Measurements from ENCODE around the gene CD48.
"Not testable (repeated sequence)": the region's sequence is repeated elsewhere in the genome, so short reads cannot be mapped to it uniquely, and the experiment has no call there.

Gene CD48

DNA sequence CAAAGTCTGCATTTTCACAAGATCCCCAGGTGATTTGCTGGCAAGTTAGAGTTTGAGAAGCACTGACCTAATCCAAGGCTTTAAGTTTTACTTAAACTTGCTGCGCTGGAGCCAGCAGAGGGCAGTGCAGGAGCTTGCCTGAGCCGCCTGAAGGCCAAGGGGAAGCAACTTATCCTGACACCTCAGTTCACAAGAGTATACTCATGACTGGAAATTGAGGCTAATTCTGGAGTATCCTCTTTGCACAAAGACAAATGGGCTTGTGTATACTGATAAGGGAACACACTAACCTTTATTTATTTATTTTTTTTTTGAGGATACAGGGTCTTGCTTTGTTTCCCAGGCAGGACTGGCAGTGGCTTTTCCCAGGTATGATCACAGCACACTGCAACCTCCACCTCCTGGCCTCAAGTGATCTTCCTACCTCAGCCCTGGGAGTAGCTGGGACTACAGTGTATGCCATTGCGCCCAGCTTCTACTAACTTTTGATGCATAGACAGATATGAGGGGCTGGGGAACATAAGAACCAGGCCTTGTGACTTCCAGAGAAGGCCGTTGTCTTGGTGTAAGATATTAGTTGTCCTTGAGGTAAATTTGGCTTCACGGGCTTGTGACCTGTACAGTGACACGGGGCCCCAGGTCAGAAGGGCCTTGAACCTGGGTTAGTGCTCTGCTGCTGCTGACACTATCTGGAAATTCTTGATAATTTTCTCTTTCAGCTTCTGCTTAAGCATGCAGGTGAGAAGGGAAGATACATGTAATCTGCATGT is 35.8 kb downstream of the CD48 start:
- DNase-seq: peak; percentile 82

DNA sequence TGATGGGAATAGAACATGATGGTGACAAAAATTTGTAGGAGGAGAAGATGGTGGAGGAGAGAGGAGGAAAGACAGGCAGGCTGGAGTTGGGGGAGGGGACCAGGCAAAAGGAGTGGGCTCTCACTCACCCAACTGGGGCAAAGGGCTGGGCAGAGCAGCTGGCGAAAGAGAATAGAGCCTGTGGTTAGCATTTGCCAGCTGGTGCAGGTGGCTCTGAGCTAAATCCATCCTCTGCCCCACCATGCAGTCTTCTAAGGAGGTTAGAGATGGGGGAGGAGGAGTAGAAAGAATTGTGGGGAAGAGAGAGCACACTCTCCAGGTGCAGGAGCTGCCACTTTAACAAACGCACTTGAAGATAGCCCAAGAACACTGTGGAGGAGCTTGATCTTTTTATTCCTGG is 37.2 kb downstream of the CD48 start:
- DNase-seq: no peak

DNA sequence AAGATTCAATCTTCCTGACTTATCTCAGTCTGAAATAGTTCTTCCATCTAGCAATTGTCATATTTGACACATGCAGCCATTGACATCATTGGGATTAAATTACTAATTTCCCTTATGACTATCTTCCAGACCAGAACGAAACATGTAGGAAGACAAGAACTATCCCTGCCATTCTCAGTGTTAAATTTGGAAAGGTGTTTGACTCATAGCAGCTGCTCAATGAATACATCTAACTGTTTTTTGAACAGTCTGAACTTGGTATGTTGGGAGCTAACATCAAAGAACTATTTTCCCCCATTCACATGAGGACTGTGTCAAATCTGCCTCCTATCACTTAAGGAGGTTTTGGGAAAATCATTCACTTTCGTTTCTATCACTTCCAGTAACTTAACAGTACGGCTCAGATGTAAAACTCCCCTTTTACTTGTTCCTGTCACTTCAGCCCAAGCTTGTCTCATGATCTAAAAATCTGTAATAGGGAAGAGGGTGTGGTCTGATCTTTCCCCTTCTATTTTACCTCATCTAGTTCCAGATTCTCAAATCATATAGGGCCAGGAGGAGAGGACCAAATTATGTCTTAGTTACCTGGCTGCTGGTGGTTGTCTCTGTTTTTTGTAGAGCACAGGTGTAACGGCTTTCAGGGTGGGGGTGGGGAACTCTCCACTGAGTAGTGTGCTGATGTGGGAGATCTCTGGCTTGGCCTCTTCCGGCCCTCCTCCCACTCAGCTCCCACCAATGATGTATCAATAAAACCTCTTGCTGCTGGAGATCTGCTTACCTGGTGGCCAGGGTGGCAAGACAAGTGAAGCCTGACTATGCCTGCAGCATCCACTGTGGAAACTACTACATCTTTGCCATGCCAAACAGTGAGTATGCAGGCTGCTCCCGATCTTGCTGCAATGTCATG is 38.6 kb downstream of the CD48 start:
- peak; percentile 73 for DNase-seq

DNA sequence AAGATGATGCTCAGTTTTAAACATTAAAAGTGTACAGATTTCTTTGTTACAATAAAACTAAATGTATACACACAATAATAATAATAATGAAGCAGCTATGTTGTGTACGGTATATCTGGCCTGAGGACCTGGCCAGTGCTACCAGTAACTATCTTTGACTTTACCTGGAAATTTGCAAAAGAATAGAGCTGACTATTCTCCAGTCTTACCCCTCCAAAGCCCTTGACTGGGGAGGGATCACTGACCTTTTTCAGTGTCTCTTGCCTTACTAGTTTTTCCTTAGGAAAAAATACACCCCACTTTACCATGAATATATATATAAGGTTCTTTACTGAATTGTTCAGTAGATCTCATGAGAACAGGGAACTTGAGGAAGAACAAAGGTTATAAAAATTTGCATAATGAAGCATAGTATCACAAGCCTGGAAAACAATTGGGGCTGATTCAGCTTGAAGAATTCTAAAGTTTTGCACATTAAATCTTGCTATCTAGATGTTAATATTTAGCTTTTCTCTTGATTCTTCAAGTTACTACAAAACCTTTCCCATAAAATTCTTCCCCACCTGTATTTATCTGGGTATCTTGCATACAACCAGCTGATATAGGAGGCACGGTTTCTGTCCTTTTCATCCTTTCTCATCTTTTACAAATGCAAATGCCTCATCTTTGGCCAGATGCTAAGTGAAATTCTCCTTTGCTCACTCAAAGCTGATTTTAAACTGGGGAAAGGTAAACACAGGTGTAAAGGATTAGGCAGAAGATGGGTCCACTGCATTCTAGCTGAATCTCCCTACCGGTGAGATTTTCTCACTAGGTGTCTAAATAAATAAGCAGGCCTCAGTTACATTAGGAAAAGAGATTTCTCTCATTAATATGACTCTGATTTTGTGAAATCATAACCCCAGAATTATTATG is 39.8 kb downstream of the CD48 start:
- DNase-seq: no peak

DNA sequence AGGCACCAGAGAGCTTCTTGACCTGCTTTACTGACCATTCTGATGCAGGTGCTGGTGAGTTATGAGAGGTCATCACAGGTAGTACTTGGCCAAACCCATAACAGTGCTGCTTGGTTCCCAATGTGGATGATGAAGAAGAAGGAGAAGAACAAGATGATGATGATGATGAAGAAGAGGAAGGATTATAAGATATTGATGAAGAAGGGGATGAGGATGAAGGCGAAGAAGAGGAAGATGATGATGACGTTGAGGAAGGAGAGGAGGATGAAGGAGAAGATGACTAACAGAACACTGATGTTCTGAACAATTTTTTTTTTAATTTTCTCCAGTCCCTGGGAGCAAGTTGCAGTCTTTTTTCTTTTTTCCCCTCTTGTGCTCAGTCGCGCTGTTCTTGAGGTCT is 40.9 kb downstream of the CD48 start:
- no peak for DNase-seq

DNA sequence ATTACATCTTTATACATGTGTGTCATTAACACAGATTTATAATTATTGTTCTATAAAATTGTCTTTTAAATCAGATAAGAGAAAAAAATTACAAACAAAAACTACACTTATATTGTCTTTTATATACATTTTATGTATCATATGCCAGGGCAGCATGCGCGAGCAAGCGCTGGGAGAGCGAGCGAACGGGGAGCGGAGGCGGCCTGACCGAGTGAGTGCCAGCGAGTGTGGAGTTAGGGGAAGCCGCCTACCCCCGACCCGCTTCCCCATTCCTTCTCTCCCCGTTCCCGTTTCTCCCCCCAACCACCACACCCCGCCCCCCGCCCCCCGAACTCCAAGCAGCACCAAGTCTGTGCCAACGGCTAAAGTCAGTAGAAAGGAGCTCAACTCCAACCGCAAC is 41.8 kb downstream of the CD48 start:
- no peak for DNase-seq

DNA sequence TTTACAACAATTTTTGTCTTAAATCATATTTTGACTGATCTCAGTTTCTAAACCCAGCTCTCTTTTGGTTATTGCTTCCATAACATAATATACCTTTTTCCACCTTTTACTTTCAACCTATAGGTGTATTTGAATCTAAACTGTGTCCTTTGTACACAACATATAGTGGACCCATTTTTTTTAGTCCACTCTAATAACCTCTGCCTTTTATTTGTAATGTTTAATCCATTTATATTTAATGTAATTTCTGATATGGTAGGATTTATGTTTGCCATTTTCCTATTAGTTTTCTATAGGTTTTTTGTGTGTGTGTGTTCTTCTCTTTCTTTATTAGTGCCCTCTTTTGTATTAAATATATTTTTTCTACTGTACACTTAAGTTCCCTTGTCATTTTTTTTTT is 42.3 kb downstream of the CD48 start:
- DNase-seq: no peak

DNA sequence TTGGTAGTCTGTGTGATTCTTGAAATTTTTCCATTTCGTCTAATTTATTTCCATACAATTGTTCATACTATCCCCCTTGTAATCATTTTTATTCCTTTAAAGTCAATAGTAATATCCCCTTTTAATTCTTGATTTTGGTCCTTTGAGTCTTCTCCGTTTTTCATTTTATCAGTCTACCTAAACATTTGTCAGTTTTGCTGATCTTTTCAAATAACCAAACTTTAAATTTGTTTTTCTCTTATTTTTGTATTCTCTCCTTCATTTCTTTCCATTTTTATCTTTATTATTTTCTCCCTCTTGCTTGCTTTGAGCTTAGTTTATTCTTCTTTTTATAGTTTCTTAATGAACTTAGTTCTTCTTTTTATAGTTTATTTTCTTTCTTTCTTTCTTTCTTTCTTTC is 43.7 kb downstream of the CD48 start:
- DNase-seq: no peak

DNA sequence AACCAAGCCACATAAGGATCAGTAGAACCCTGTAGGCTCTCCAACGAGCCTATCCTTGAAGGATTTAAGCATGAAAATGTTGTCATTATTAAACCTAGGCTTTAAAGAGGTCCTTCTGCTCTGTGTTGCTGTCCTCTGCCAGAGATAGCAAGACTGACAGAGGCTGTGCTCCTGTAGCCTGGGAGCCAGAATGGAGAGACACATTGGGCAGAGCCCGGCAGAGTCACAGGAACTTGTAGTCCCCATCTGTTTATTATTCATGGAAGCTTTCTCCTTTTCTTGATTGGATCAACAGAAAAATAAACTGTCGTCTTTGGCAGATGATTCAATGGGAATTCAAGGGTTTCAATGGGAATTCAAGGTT is 45.6 kb downstream of the CD48 start:
- no peak for DNase-seq

DNA sequence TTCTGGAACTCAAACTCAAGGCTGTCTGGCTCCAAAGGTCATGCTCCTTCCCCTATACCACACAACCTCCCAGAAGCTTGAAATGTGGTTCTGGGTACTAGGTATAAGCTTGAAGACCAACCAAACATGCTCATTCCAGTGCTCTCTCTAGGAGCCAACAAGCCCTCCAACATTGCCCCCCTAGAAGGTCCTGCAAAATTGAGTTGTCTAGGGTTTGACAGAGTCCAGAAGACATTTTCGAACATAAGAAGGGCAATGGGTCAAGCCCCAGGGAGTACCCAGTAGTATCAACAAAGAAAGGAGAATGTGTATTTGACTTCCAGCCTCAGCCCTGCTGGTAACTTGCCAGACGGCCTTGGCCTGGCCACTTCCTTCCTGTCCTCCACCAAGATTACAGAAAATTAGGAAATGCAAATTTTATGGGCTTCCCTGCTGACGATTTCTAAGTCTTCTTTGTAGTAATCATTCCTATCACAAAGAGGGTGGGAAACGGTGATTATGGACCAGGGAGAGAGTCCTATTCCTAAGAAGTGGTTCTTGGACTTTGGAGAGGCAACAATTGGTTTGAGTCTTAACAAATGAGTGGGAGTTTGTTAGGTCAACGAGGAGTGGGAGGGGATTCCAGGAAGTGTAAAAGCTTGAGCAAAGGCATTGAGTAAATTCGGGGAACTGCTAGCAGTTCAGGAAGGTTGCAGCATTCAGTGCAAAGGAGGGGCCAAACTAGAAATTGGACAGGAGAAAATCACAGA is 46.1 kb downstream of the CD48 start:
- peak; percentile 58 for DNase-seq

DNA sequence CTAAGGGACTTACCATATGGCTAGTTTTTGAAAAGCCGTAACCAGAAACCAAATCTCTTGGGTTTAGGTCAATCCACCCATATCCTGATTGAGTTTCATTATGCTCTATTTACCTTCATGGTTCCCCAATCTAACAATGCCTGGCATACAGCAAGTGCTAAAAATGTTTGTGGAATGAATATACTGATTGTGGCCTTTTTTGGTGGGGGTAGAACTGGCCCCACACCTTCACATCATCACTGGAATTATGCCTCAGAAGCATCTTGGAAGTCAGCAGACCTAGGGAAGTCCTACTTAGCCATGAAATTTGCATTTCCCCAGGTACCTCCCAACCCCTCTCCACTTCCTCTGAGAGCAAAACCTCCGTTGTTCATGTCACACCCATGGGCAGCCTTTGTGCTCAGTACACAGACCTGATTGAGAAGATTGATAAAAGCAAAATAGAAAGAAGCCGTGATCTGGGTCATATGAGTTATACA is 47.0 kb downstream of the CD48 start:
- DNase-seq: peak; percentile 71

DNA sequence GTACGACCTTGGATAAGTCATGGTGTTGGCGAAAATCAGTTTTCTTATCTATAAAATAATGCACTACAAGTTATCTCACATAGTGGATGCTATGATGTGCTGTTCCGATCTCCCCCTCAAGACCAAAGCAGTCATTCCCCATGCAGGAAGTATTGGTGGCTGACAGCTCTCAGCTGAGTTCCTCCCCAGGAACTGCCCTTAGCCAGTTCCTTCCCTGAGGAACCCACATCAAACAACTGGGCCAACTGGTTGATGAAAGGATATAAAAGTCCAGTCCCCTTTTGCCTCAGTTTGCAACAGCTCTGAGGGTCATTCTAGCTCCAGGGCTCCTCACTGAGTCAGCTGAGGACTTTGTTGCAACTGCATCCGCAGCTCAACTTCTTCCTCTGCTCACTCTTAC is 48.7 kb downstream of the CD48 start:
- no peak for DNase-seq

DNA sequence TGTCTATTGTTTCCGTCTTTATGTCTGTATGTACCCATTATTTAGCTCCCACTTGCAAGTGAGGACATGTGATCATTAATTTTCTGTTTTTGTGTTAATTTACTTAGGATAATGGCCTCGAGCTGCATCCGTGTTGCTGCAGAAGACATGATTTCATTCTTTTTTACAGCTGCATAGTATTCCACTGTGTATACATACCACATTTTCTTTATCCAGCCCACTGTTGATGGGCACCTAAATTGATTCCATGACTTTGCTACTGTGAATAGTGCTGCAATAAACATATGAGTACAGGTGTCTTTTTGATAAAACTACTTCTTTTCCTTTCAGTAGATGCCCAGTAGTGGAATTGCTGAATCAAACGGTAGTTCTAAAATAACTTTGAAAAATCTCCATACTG is 52.1 kb downstream of the CD48 start:
- no peak for DNase-seq

DNA sequence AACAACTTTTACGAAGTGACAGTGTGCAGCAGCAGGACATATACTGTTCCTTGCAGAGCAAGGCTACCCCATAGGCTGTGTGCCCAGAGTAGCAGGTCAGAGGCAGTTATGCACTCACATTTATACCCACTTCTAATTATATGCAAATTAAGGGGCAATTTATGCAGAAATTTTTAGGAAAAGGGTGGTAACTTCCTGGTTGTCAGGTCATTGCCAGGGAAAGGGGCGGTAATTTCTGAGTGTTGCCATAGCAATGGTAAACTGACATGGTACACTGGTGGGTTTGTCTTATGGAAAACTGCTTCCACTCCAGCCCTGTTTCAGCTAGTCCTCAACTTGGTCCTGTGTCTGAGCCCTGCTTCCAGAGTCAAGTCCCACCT is 52.8 kb downstream of the CD48 start:
- DNase-seq: no peak

DNA sequence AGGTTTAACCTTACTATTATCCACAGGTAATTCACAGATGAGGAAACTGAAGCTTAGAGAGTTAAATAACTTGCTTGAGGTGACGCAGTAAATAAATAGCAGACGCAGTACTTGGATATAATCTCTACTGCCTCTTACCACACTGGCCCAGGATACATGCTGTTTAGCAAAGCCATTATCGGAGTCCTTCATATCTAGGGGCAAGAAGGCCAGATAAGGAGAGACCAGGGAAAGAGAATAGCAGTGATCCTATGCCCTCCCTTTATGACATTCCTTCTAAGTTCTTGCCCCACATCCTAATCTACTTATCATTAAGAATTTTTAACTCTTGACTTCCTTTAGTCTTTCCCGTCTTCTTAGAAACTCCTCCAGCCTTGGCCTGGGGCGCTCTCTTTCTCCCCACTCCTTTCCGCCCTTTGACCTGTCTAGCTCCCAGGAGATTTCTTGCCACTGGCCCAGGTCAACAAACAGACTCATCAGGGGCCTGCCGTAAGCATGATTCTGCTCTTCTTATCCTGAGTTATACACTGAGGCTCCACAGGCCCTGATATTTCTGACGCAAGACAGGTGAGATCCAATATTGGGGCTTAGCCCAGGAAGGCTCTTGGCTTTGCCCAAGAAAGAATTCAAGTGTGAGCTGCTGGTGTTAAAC is 53.3 kb downstream of the CD48 start:
- DNase-seq: no peak

DNA sequence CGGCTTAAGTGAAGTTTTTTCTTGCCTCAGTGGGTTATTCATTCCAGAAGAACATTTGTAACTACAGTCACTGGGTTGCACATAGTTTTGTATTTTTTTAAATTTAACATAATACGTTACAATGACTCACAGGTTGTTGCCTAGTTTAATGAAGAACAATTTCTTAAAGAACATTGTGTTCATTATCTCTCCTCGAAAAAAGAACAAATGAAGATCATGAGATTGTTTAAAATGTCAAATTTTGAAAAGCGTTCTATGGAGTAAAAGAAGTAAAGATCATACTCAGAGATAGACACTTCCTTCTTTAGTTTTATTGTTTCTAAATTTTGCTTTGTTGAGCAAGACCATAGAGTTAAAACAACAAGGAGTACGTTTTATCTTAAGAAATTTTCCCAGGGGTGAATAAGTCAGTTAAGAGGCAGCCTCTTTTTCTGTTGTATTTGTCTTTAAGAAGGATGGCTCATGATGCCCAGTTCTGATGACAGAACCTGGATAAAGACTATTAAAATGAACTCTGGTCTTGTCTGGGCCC is 54.3 kb downstream of the CD48 start:
- DNase-seq: no peak

DNA sequence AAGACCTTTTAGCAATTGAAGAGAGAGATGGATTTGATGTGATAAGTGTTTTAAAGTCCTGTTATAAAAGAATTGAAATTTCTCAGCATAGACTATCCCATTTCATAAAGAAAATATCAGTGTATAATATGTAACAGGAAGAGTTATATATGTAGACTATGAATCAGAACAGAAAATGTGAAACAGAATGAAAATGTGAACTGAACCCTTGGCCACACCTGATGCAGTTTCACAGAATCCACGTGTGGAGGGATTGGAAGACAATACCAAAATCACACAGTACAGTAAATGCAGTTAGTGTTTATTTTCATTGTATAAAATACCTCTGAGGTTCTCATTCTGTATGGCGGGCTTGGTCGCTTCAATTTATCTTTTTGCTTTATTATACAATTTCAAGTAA is 54.9 kb downstream of the CD48 start:
- no peak for DNase-seq

DNA sequence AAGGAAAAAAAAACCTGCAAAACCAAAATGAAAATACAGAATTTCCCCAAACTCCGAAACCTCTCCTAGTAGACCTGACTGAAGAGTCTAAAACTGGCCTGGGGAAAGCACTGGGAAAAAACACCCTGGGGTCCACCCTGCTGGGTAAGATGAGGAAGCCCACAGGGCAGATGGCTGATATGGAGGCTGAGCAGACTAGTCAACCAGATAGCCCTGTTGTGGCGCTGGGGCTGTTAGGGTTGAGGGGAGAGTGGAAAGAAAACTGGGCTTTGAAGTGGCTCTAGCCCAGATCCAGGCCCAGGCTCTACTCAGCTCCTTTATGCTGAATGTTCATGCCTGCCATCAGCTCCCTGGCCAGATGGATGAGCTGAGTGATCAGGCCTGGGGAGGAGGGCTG is 58.0 kb downstream of the CD48 start:
- no peak for DNase-seq

DNA sequence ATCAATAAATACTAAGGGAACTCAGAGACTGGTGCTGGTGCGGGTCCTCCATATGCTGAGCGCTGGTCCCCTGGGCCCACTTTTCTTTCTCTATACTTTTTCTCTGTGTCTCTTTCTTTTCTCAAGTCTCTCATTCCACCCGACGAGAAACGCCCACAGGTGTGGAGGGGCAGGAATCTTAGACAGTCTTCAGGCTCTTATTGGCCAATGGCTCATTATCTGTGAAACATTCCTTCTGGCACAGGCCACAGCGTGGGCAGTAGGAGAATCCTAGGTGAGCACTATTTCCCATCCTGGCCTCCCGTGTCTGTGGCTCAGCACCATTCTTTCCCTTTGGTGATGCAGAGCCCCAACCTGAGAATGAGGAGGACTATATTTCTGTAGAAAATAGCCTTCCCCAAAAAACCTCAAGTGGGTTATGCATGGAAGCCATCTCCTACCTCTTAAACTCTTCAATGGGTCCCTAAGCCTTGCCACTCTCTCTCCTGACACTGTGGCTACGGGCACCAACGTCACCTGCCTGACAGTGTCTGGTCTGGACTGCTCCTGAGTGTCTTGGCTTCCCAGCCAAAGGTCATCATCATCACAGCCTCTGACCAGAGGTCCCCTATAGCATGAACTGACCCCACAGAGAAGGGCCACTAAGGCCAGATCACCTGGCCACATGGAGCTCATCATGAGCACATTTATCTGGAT is 58.5 kb downstream of the CD48 start:
- DNase-seq: no peak

DNA sequence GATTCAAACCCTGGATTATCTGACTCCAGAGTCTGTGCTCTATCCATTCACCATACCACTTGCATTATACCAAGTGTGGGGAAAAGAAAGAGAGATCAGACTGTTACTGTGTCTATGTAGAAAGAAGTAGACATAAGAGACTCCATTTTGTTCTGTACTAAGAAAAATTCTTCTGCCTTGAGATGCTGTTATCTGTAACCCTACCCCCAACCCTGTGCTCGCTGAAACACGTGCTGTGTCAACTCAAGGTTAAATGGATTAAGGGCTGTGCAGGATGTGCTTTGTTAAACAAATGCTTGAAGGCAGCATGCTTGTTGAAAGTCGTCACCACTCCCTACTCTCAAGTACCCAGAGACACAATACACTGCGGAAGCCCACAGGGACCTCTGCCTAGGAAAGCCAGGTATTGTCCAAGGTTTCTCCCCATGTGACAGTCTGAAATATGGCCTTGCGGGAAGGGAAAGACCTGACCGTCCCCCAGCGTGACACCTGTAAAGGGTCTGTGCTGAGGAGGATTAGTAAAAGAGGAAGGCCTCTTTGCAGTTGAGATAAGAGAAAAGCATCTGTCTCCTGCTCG is 59.5 kb downstream of the CD48 start:
- DNase-seq: not testable (repeated sequence)
